HL-60 (cell line): ENCODE data around the gene ACACB.

Experiments
- DNase-seq, 2 experiments: peaks; one replicate each; pipeline ENCODE4 v3.0.0-alpha.2; 2010 to 2020; ENCODE audit warnings: low read depth in 1 of 2, low spot score in 1 of 2
- H3K27ac ChIP-seq: fragments of 250-450 bp; sonication (Bioruptor Pico); replicated peaks from 2 replicates; pipeline ENCODE4 v1.5.1; 2020; ENCODE audit warnings: mild to moderate bottlenecking, moderate library complexity
- H3K27me3 ChIP-seq: fragments of 250-450 bp; sonication (Bioruptor Pico); 2 replicates; pipeline ENCODE4 v1.5.1; 2021; ENCODE audit warnings: mild to moderate bottlenecking, moderate library complexity; ENCODE audit not compliant: insufficient read depth, poor library complexity, severe bottlenecking
- H3K4me3 ChIP-seq: replicated peaks from 2 replicates; pipeline ENCODE4 v1.5.1; 2011; ENCODE audit warnings: mild to moderate bottlenecking, control low read depth, low read length; ENCODE audit not compliant: insufficient read depth
- CTCF ChIP-seq: IDR thresholded peaks from one replicate; pipeline ENCODE4 v1.5.1; 2011; ENCODE audit warnings: low read length, control low read depth, inconsistent platforms; ENCODE audit not compliant: insufficient read depth
- GABPA ChIP-seq: IDR thresholded peaks from 2 replicates; pipeline ENCODE4 v1.6.1; 2012; ENCODE audit warnings: low read depth
- POLR2AphosphoS5 ChIP-seq: IDR thresholded peaks from 2 replicates; pipeline ENCODE4 v1.6.1; 2012; ENCODE audit warnings: low read depth
- REST ChIP-seq: IDR thresholded peaks from 2 replicates; pipeline ENCODE4 v1.6.1; 2012; ENCODE audit warnings: low read depth; ENCODE audit not compliant: insufficient replicate concordance
- SPI1 ChIP-seq: IDR thresholded peaks from 2 replicates; pipeline ENCODE4 v1.6.1; 2012; ENCODE audit warnings: low read depth, mild to moderate bottlenecking, borderline replicate concordance

The ACACB gene

GRCh38 chr12:109174468-109174867 is 58.1 kb downstream of the ACACB start:
- DNase-seq = no peak
- TF ChIP-seq POLR2AphosphoS5 (no peak), GABPA (no peak), CTCF (no peak), REST (no peak), SPI1 (no peak)
- H3K4me3 ChIP-seq = no peak overlapping the region

GRCh38 chr12:109178532-109178931 is 62.1 kb downstream of the ACACB start:
- DNase-seq = peak; percentile 44 to 86
- Histone ChIP-seq H3K4me3 (no peak overlapping the region), H3K27me3 (no peaks in the 10 kb centered on the region), H3K27ac (peak overlapping the region; percentile 31)
- TF ChIP-seq GABPA (no peak), POLR2AphosphoS5 (no peak; the same call in 1 of the 2 replicates), SPI1 (no peak), CTCF (no peak), REST (no peak)

More at GRCh38 chr12:109174468-109174867, 58.1 kb downstream of the ACACB start:
- H3K27ac ChIP-seq = no peak overlapping the region
- no peaks in the 10 kb centered on the region for H3K27me3 ChIP-seq

- Histone ChIP-seq H3K27me3 (no peaks in the 10 kb centered on the region), H3K27ac (no peak overlapping the region), H3K4me3 (no peak overlapping the region)
- DNase-seq = no peak
- TF ChIP-seq SPI1 (no peak), POLR2AphosphoS5 (no peak), GABPA (no peak), REST (no peak)
These were observed 63.5 kb downstream of the ACACB start for GRCh38 chr12:109179927-109180326.
